Measurements from ENCODE around the gene SPIN4. TPM values are rescaled to one million over a fixed set of nuclear protein-coding genes. Genes with fewer than 3 reads are reported as not detected.

SPIN4 gene
- total RNA-seq, 1 experiment from 2014 or later: 12.4 TPM

GRCh38 chrX:63330681-63331080, 20.5 kb downstream of the SPIN4 start:
- CTCF ChIA-PET: no interaction called here
- H3K4me1 Mint-ChIP-seq: peaks cover 4% of the 10 kb centered on the region
- POLR2A ChIA-PET: no interaction called here
- no peak overlapping the region for H3K27ac Mint-ChIP-seq
- peaks cover 8% of the 10 kb centered on the region for H3K9me3 Mint-ChIP-seq
- no peak for ATAC-seq
- no peak for DNase-seq (ENCODE audit: low spot score)
- H3K4me3 Mint-ChIP-seq: no peak overlapping the region
- H3K27me3 Mint-ChIP-seq (ENCODE audit: low read depth): no peaks in the 10 kb centered on the region; the same call in 1 of the 2 replicates
- peaks cover 6% of the 10 kb centered on the region for H3K36me3 Mint-ChIP-seq
- TF ChIP-seq CREM (CRISPR knock-in tag; IDR thresholded peaks at IDR 0.05) (no peak), OVOL2 (CRISPR knock-in tag; IDR thresholded peaks at IDR 0.05; ENCODE audit: borderline replicate concordance) (no peak), FOXJ3 (CRISPR knock-in tag; IDR thresholded peaks at IDR 0.05; ENCODE audit: borderline replicate concordance) (no peak), ZSCAN18 (CRISPR knock-in tag; IDR thresholded peaks at IDR 0.05) (no peak), MLX (CRISPR knock-in tag; IDR thresholded peaks at IDR 0.05) (no peak), MAX (CRISPR knock-in tag; IDR thresholded peaks at IDR 0.05) (no peak), ARID4B (CRISPR knock-in tag; IDR thresholded peaks at IDR 0.05; ENCODE audit: borderline replicate concordance) (no peak), KAT7 (CRISPR knock-in tag; IDR thresholded peaks at IDR 0.05; ENCODE audit: borderline replicate concordance) (no peak), ESRRA (CRISPR knock-in tag; IDR thresholded peaks at IDR 0.05; ENCODE audit: borderline replicate concordance) (no peak), E2F1 (CRISPR knock-in tag; IDR thresholded peaks at IDR 0.05) (no peak), RORB (CRISPR knock-in tag; IDR thresholded peaks at IDR 0.05) (no peak), CREB1 (CRISPR knock-in tag; IDR thresholded peaks at IDR 0.05) (no peak), SOX15 (CRISPR knock-in tag; IDR thresholded peaks at IDR 0.05) (no peak), MXD4 (CRISPR knock-in tag; IDR thresholded peaks at IDR 0.05; ENCODE audit: borderline replicate concordance) (no peak), PREB (CRISPR knock-in tag; IDR thresholded peaks at IDR 0.05; ENCODE audit: borderline replicate concordance) (no peak), EMX1 (CRISPR knock-in tag; IDR thresholded peaks at IDR 0.05) (no peak)
- TF ChIP-seq, protein P1, sequence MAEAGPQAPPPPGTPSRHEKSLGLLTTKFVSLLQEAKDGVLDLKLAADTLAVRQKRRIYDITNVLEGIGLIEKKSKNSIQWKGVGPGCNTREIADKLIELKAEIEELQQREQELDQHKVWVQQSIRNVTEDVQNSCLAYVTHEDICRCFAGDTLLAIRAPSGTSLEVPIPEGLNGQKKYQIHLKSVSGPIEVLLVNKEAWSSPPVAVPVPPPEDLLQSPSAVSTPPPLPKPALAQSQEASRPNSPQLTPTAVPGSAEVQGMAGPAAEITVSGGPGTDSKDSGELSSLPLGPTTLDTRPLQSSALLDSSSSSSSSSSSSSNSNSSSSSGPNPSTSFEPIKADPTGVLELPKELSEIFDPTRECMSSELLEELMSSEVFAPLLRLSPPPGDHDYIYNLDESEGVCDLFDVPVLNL (CRISPR knock-in tag; IDR thresholded peaks at IDR 0.05; ENCODE audit: borderline replicate concordance, low read depth): no peak
- TF ChIP-seq, protein P2, sequence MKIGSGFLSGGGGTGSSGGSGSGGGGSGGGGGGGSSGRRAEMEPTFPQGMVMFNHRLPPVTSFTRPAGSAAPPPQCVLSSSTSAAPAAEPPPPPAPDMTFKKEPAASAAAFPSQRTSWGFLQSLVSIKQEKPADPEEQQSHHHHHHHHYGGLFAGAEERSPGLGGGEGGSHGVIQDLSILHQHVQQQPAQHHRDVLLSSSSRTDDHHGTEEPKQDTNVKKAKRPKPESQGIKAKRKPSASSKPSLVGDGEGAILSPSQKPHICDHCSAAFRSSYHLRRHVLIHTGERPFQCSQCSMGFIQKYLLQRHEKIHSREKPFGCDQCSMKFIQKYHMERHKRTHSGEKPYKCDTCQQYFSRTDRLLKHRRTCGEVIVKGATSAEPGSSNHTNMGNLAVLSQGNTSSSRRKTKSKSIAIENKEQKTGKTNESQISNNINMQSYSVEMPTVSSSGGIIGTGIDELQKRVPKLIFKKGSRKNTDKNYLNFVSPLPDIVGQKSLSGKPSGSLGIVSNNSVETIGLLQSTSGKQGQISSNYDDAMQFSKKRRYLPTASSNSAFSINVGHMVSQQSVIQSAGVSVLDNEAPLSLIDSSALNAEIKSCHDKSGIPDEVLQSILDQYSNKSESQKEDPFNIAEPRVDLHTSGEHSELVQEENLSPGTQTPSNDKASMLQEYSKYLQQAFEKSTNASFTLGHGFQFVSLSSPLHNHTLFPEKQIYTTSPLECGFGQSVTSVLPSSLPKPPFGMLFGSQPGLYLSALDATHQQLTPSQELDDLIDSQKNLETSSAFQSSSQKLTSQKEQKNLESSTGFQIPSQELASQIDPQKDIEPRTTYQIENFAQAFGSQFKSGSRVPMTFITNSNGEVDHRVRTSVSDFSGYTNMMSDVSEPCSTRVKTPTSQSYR (CRISPR knock-in tag; IDR thresholded peaks at IDR 0.05): no peak

Measured in WTC11 (cell line).